NCI-H146 (cell line): Measurements from ENCODE around the gene ZBTB22.
"Not testable (repeated sequence)": the region's sequence is repeated elsewhere in the genome, so short reads cannot be mapped to it uniquely, and the experiment has no call there.

Experiments
- DNase-seq: peaks from one replicate; lab custom pipeline; 2025; lab: John Stamatoyannopoulos, UW

The ZBTB22 gene, protein sequence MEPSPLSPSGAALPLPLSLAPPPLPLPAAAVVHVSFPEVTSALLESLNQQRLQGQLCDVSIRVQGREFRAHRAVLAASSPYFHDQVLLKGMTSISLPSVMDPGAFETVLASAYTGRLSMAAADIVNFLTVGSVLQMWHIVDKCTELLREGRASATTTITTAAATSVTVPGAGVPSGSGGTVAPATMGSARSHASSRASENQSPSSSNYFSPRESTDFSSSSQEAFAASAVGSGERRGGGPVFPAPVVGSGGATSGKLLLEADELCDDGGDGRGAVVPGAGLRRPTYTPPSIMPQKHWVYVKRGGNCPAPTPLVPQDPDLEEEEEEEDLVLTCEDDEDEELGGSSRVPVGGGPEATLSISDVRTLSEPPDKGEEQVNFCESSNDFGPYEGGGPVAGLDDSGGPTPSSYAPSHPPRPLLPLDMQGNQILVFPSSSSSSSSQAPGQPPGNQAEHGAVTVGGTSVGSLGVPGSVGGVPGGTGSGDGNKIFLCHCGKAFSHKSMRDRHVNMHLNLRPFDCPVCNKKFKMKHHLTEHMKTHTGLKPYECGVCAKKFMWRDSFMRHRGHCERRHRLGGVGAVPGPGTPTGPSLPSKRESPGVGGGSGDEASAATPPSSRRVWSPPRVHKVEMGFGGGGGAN

GRCh38 chr6:33317669-33318425, at the start of gene ZBTB22:
ZBTB22 (minus strand) TSS chr6:33317744; CDS start chr6:33316916, 828 bp downstream.
- DNase-seq, result peak; percentile 99

- no peak for DNase-seq
These were observed 49.6 kb upstream of the ZBTB22 start for GRCh38 chr6:33367009-33367714.

DNA sequence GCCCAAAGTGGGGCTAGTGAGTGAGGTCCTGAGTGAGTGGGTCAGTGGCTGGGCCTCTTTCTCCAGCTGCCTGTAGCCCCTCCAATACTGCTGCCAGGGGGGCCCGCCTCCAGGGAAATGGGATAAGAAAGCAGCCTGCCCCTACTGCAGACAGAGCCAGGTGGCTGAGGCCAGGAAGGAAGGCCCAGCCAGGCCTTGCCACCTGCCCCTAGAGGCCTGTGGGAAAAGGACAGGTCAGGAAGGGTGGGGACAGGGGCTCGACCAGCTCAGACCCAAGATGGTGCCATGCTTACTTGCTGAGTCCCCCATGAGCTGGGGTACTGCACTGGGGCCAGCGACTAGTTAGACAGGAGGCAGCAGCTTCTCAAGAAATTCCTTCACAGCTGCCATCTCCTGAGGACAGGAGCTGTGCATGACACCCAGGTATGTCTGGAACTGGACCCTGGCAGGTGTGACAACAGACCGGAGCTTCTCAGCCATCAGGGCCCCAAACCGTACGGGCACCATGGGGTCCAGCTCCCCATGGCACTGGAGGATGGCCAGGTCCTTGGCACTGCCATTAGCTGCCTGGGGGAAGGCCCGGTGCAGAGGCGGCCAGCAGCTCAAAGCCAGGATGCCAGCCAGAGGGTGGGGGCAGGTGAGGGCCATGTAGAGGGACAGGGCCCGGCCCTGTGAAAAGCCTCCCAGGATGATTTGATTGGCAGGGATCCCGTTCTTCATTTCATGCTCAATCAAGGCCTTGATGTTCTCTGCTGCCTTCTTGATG, 47.8 kb upstream of the ZBTB22 start:
- not testable (repeated sequence) for DNase-seq

- DNase-seq, result not testable (repeated sequence)
These were observed 47.1 kb upstream of the ZBTB22 start for GRCh38 chr6:33364475-33365205.

GRCh38 chr6:33363486-33363885, 45.9 kb upstream of the ZBTB22 start:
- not testable (repeated sequence) for DNase-seq

GRCh38 chr6:33359331-33359730, 41.8 kb upstream of the ZBTB22 start:
- DNase-seq, result no peak

DNA sequence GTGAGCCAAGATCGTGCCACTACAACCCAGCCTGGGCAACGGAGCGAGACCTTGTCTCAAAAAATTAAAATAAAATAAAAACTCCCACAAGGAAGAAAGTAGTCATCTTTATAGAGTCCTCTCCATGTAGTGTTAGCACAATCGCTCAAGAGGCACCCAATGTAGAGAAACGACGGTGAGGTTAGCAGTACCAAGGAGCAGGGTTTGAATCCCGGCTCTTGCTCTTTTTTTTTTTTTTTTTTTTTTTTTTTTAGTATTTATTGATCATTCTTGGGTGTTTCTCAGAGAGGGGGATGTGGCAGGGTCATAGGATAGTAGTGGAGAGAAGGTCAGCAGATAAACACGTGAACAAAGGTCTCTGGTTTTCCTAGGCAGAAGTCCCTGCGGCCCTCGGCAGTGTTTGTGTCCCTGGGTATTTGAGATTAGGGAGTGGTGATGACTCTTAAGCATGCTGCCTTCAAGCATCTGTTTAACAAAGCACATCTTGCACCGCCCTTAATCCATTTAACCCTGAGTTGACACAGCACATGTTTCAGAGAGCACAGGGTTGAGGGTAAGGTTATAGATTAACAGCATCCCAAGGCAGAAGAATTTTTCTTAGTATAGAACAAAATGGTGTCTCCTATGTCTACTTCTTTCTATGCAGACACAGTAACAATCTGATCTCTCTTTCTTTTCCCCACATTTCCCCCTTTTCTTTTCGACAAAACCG, 39.8 kb upstream of the ZBTB22 start:
- not testable (repeated sequence) for DNase-seq

DNA sequence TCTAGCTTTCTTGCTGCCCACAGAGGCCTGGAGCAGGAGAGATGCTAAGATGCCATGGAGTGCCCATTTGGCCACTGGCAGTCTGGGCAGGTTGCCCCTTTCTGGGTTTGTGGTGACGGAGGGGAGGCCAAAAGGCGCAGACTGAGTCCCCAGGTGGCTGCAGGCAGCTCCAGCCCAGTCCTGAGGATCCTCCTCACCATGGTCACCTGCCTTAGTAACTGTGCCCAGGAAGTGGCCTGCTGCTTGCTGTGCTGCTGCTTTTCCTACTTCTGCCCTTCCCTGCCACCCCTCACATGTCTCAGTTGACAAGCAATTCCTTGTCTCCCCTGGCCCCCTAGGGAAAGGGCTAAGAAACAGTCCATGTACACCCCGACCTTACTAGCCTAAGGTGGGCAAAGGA, 38.8 kb upstream of the ZBTB22 start:
- no peak for DNase-seq

DNA sequence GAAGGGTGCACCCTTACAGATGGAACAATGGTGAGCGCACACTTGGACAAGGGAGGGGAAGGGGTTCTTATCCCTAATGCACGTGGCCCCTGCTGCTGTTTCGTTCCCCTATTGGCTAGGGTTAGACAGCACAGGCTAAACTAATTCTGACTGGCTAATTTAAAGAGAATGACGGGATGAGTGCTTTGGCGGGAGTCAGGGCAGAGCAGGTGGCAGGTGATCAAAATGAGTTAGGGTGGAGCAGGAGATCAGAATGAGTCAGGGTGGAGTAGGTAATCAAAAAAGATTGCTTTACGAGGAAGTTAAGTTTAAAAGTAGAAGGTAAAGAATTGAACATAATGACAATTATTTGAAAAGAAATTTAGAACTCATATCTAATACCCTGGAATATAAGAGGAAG, 38.3 kb upstream of the ZBTB22 start:
- not testable (repeated sequence) for DNase-seq

- DNase-seq, result no peak
These were observed 30.3 kb upstream of the ZBTB22 start for GRCh38 chr6:33347816-33348215.

- not testable (repeated sequence) for DNase-seq
These were observed 29.4 kb upstream of the ZBTB22 start for GRCh38 chr6:33346972-33347371.

DNA sequence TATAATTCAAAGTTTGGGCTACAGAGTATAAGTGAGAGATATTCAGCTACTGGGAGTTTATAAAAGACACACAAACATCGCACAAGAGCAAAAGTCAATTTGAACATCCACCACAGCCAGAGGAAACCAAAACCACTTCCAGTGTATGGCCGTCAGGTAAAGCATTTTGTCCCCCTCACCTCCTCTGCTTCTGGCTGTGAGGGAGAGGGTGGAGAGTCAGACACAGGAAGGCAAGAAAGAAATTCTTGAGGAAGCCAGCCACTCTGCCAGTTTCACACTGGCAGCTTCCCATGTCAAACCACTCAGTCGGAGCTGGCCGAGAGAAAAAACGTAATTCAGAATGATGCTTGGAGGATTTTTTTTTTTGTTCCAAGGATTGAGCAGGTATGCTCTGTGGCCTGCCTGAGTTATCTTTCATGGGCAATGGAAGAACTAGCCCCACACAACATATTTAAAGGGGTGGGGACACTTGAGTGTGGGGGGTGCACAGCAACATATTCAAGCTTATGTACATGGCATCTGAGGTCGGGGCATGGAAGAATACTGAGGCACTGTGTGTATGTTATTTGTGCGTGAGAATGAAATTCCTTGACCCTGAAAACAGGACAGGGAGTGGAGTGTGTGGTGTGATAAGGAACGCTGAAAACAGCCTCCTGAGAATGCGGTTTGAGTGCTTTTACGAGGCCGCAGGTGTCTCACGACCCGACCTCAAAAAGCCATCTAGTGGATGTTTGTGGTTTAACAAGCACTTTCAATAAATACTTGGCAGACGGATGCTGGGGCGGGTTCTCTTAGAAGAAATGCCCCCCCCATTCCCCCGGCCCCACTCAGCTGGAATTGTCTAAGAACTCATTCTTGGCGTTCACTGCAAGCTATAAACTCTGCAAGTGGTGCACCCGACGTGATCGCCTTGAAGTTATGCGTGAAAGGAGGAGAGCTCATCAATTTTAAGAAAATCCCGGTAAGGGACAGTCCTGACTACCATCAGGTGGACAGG, 27.5 kb upstream of the ZBTB22 start:
- DNase-seq, result peak; percentile 76

GRCh38 chr6:33343953-33344611, 26.5 kb upstream of the ZBTB22 start:
- no peak for DNase-seq

- not testable (repeated sequence) for DNase-seq
These were observed 26.0 kb upstream of the ZBTB22 start for GRCh38 chr6:33343606-33343952.

DNA sequence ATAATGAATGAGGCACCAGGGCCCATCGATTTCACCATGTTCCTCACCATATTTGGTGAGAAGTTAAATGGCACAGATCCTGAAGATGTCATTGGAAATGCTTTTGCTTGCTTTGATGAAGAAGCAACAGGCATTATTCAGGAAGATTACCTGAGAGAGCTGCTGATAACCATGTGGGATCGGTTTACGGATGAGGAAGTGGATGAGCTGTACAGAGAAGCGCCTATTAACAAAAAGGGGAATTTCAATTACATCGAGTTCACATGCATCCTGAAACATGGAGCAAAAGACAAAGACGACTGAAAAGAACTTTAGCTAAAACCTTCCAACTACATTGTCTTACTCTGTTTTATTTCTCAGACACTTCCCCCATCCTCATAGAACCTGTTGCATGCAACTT, 21.6 kb upstream of the ZBTB22 start:
- no peak for DNase-seq

GRCh38 chr6:33336495-33336894, 19.0 kb upstream of the ZBTB22 start:
- DNase-seq, result no peak

GRCh38 chr6:33335916-33336315, 18.4 kb upstream of the ZBTB22 start:
- DNase-seq, result no peak

DNA sequence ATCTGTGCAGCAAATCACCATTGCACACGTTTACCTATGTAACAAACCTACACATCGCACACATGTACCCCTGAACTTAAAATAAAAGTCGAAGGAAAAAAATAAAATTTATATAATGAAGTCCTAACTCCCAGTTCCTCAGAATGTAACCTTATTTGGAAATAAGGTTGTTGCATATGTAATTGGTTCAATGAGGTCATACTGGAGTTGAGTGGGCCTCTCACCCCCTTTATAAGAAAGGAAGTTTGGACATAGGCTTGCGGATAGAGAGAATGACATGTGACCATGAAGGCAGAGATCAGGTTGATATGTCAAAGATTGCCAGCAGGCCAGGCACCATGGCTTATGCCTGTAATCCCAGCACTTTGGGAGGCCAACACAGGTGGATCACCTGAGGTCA, 16.1 kb upstream of the ZBTB22 start:
- DNase-seq, result no peak
